Erythroblast (primary cell): ENCODE measurements around the gene IRF6.

ENCODE experiments used
- GATA1 ChIP-seq: IDR thresholded peaks from 2 replicates; pipeline ENCODE4 v1.6.1; 2011; ENCODE audit warnings: low read depth, mild to moderate bottlenecking, control low read depth, low read length, moderate library complexity
- POLR2A ChIP-seq: IDR thresholded peaks from 2 replicates; pipeline ENCODE4 v1.6.1; 2011; ENCODE audit warnings: mild to moderate bottlenecking, low read length

GRCh38 chr1:209755926-209756614 lies 49.9 kb downstream of the IRF6 start, which contains the start of gene TRAF3IP3:
- TF ChIP-seq POLR2A (no peak), GATA1 (no peak)
